Anterior cingulate cortex (tissue), 58 donors: Measurements from ENCODE around the gene TCEANC2.
A peak's percentile ranks its signal among the peaks of the same experiment; 100 is the strongest.
"Not testable (repeated sequence)": the region's sequence is repeated elsewhere in the genome, so short reads cannot be mapped to it uniquely, and the experiment has no call there.

Experiments
- DNase-seq, 58 donors: peaks; one replicate each; lab custom pipeline; 2025; lab: John Stamatoyannopoulos, UW

Gene TCEANC2

DNA sequence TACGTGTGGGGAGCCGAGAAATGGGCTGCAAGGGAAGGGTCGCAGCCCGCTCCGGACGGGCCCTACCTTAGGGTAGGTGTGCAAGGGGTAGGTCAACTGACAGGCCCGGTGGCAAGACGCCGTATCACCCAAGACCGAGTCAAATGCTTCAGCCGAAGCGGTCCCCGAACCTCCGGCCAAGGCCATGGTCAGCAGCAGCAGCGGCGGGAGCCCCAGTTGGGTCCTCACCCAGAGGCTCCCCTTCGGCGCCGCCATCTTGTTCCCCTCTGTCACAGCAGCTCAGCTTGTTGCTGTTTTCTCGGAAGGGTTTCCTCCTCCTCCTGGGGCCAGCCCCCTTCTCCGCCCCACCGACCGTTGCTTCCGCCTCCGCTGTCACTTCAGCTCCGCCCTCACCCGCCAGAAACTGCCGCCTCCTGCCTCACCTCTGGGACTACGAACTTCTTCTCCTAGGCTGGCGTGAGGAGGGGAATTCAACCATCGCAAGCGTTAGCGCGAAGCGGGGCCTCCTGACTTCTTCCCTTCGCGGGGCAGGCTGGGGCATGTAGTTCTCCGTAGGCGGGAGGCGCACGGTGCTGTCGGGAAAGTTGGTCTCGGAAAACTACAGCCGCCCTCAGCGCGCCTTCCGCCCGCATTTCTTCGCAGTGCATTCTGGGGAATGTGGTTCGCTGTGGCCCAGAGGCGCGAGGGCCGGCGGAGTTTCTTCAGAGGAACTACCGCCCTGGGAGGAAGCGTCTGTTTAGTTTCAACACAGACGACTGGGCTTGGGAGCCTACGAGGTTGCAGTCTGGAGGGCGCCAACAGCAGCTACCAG lies at the start of gene TCEANC2, which contains the start of gene TMEM59:
Gene TCEANC2 (plus strand): TSS at position 675 of the 811 bp plus-strand sequence. CDS start 815 bp downstream, outside the sequence.
Gene TMEM59 (minus strand): TSS at position 271 of the 811 bp plus-strand sequence. CDS start 16 bp downstream, at position 255.
- DNase-seq: peak; percentile 77 to 99 (median 97)

DNA sequence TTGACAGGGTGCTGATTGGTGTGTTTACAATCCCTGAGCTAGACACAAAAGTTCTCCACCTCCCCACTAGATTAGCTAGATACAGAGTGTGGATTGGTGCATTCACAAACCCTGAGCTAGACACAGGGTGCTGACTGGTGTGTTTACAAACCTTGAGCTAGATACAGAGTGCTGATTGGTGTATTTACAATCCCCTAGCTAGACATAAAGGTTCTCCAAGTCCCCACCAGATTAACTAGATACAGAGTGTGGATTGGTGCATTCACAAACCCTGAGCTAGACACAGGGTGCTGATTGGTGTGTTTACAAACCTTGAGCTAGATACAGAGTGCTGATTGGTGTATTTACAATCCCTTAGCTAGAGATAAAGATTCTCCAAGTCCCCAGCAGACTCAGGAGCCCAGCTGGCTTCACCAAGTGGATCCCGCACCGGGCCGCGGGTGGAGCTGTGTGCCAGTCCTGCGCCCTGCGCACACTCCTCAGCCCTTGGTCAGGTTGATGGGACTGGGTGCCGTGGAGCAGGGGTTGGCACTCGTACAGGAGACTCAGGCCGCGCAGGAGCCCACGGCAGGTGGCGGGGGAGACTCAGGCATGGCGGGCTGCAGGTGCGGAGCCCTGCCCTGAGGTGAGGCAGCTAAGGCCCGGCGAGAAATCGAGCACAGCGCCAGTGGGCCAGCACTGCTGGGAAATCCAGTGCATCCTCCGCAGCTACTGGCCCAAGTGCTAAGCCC lies 49.5 kb upstream of the TCEANC2 start:
- not testable (repeated sequence) for DNase-seq

DNA sequence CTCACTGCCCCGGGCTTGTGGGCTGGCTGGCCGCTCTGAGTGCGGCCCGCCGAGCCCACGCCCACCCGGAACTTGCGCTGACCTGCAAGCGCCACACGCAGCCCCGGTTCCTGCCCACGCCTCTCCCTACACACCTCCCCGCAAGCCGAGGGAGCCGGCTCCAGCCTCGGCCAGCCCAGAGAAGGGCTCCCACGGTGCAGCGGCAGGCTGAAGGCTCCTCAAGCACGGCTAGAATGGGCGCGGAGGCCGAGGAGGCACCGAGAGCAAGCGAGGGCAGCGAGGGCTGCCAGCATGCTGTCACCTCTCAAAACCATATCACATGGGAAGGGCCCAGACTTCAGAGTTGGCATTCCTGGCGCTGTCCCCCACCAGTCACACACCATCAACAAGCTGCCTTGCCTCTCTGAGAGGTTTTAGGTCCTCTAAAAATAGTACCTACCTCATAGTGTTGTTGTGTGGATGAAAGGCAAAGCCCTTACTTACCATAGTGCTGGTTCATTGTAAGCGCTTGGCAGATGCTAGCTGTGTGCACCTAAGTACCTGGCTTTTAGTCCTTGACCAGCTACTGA lies 48.8 kb upstream of the TCEANC2 start:
- no peak for DNase-seq

DNA sequence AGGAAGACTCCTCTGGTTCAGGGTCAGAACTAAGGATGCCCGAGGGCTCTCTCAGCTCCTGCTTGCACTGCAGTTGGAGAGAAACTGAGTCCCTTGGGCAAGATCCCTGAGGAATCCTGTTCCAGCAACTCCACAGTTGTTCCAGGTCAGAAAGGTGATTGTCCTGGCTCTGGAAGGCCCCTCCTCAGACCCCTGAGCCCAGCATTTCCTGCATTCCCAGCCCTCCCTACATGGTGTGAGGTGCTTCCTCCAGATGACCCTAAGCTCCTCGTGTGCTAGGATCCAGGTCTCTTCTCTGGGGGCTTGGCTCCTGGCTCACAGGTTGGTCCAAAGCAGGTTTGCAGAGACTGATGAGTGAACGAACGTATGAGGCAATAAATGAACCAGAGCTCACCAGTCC lies 46.9 kb upstream of the TCEANC2 start:
- DNase-seq: no peak

DNA sequence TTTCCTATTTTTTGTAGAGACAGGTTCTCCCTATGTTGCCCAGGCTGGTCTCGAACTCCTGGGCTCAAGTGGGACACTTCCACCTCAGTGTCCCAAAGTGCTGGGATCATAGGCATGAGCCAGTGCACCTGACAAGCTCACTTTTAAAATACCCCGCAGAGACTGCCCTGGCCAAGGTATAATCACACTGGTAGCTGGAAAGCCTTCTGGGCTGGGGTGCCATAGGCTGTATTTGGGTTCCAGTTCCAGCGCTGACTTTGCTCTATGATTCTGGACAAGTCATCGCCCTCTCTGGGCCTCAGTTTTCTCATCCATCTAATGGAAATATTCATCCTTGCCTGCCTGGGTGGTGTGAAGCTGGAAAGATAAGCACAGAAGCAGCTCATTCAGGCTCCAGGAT lies 45.8 kb upstream of the TCEANC2 start:
- no peak for DNase-seq

DNA sequence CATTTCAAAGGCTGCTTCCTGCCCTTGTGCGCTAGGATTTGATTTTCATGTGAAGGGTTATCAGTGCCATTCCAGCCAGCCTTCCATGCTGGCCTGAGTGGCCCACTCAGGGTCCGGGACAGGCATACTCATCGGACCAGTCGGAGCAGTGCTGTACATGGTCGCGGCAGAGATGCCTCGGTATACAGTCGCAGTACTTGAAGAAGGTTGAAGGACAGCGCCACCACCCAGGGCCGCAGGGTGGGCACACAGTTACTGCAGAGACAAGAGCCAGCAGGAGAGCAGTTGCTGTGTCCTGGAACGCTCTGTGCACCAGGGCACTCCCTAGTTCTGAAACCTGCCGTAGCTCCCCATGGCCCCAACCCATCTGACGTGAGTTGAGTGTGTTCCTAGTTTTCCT lies 44.5 kb upstream of the TCEANC2 start:
- no peak for DNase-seq

DNA sequence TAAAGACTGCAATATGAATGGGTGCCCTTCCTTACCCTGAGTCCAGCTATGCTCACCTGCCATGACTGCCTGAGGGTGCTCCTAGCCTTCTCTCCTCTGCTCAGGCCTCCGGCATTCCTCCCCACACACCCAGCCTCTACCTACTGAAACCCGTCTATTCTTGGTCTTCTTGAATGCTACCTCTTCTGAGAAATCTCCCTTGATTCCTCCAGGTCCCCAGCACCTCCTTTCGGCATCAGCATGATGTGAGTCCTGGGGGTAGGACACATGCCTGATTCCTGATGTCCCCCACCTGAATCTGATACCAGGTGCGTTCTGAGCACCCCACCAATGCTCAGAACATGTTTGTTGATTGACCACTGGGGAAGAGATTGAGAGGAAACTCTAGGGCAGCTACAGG lies 44.0 kb upstream of the TCEANC2 start:
- no peak for DNase-seq

DNA sequence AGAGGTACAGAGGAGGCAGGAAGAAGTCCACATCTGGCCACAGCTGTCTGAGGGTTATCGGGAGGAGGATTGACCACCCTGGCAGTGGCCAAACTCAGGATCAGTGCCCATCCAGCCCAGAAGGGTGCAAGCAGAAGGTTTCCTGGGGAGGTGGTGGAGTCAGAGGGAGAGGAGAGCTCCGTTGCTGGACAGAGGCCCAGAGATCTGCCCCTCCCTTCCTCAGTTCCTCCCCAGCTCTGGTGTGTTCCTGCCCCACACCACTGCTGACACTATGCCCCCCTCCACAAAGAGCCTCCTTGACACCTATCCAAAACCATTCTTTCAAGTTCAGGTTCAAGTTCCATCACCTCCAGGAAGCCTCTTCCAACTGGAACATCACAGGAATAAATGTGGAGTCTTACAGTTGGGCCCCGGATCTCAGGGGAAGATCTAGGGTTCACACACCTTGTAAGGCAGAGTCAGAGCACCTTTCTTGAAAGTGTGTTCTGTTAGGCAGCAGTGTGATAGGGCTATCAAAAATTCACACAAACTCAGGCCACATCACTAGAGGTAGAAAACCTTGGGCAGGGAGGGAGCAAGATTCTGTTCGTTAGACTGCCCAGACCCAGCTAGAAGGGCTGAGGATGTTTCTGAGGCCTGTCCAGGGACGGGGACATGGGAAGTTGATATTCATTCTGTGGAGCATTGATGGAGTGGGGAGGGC lies 42.8 kb upstream of the TCEANC2 start:
- no peak for DNase-seq

DNA sequence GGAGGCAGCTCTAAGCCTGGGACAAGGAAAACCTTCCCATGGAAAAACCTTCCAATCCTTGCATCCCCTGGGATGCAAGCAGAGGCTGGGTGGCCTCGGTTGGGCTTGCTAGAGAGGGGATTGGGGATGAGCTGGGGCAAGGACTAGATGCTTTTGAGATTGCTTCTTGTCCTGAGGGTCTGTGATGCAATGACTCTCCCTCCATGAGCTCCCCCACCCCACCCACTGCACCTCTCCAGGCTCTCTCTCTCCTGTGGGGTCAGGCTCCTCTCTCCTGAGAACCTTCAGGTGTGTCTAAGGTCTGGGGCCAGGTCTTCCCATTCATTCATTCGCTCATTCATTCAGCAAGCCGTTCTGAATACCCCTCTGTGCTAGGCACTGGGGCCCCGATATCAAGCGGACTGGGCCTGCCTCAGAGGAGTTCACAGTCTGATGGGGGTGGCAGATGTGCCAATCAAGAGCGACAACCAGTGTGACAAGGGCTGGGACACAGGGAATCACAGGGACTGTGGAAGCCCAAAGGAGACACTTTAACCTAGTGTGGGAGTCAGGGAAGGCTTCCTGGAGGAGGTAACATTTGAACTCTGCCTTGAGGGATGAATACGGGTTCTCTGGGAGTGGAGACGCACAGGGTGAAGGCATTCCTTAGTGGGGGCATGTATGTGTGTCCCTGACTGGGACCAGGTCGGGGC lies 41.9 kb upstream of the TCEANC2 start:
- no peak for DNase-seq

DNA sequence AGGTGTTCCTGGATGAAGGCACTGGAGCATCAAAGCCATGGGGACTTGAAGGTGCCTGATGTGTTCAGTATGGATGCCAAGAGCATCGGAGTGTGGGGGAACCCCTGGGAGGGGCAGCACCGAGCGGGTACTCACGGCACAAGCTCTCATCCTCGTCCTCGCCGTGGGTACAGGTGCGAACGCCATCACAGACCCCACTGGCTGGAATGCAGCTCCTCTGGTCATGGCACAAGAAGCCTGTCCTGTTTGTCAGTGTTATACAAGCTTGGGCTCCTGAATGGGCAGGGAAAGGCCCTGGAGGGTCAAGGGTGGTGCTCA lies 41.4 kb upstream of the TCEANC2 start:
- no peak for DNase-seq

DNA sequence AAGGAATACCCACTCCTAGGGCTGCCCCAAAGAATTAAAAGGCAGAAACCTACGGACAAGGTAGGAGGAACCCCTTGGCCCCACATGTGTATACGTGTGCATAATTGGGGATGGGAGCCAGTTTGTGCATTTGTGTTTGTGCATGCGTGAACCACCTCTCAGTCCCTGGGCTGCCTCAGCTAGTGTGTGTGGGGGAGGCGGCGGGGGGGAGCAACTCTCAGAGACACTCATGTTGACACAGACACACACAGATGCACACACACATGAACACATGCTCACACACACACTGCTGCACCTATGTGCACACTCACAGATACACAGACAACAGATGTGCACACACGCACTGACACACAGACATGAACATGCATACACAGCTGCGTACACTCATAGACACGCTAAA lies 40.5 kb upstream of the TCEANC2 start:
- DNase-seq: no peak

DNA sequence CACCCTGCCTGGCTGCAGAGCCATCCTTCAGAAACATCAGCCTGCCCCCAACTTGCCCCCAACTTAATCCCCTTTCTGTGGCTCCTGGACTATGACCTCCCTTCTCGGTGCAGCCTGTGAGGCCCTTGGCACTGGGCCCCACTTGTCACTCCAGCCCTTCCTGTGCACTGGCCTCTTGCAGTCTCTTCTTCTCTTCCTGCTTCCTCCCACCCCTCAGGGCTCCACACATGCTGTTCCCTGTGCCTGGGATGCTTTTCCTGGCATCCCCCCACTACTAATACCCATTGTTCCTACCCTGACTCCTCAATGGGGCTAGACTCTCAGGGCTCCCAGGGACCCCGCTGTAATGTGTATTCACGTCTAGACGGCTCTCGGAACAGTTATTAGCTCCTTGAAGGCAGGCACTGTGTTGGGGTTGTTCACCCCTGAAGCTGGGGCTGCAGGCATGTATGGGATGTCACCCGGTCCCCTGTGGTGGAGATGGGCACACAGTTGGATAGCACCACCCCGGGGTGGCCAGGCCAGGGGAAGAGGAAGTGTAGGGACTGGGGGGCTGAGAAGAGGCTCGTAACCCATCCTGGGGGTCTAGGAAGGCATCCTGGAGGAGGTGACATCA lies 39.9 kb upstream of the TCEANC2 start:
- DNase-seq: no peak

DNA sequence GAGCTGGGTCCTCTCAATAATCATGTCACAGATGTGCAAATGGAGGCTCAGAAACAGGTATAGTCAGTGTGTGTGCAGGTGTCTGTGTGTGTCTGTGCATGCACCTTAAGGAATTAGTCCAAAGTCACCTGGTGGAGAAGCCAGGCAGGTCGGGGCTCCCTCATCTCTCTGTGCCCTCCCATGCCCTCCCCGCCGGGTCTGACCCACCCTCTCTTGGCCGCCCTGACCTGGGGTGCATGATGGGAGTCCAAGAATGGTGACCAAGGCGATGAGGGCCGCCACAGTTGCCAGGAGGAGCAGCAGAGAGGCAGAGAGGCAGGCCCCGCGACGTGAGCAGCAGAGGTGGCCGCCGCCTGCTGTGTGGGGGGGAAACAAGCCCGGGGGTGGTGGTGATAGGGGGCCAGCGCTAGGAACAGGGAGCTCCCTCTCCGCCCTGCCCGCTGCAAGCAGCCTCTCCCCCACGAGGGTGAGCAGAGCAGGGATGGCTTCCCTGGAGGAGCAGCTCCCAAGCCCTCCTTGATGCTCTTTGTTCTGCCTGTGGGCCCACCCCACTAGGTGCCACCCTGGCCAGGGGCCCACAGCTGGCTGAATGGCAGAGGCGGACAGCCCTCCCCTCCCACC lies 39.3 kb upstream of the TCEANC2 start:
- no peak for DNase-seq

DNA sequence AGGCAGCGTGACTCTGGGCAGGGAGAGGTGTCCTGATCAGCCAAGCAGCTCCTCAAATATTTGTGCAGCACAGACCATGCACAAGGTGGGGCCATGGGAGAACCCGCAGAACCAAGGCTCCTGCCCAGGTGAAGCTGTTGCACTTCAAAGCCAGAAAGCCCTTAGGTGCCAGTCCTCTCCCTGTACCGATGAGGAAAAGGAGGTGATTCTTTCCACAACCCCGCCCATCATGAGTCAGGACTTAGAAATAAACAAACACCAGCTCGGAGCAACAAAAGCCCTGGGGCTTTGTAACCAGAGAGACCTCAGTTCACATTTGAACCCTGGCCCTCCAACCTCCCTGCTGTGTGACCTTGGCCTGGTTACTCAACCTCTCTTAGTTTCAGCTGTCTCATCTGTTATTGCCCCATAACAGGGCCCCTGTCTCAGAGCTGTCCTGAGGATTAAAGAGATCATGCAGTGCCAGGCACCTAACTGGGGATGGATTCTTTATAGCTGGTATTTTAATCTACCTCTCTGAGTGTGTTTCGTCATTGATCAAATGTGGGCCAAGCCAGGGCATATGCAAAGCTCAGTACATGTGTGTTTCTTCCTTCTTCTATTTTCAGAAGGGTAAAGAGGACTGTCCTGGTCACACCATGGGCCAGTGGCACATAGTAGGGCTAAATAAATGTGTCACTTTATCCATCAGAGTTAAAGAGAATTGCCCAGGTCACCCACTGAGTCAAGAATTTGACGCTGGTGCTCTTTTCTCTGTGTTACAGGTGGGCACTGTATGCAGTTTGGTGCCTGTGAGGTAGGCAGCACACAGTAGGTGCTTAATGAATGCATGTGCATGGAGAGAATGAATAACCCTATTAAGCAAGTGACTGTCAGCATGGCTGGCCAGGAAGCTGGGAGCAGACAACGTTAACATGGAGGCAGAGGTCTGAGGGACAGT lies 36.8 kb upstream of the TCEANC2 start:
- no peak for DNase-seq

DNA sequence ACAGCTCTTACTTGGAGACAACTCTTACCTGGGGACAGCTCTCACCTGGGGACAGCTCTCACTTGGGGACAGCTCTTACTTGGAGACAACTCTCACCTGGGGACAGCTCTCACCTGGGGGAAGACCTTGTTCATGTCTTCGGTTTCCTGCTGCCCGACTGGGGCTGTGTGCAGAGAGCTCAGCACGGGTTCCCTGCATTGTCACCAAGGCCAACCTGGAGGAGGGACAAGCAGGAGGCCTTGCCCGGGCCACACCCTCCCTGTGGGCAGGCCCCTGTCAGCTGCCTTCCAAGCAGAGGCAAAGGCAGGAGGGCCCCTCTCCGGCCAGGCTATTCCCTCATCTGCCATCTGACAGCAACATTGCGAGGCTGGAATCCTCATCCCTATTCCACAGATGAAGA lies 35.4 kb upstream of the TCEANC2 start, which contains the start of gene LDLRAD1:
Gene LDLRAD1 (minus strand): TSS at position 208 of the 400 bp plus-strand sequence. CDS start 74 bp downstream, at position 134.
- DNase-seq: no peak

DNA sequence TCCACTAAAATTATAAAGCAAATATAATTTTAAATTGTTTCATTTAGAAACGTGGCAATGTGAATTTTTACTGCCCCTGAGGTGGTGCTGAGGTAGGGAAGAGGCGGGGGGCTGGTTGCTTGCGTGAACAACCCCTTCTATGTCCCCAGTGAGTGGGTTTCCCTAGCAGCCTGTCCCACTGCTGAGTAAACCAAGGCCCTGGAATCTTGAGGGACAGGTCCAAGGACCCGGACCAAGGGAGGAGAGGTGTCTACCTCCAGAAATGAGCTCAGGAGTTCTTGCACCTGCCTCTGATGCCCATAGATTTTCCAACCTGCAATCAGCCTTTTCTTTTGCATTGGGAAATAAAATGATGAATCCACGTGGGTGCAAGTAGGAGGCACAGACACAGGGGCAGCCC lies 34.8 kb upstream of the TCEANC2 start:
- no peak for DNase-seq

DNA sequence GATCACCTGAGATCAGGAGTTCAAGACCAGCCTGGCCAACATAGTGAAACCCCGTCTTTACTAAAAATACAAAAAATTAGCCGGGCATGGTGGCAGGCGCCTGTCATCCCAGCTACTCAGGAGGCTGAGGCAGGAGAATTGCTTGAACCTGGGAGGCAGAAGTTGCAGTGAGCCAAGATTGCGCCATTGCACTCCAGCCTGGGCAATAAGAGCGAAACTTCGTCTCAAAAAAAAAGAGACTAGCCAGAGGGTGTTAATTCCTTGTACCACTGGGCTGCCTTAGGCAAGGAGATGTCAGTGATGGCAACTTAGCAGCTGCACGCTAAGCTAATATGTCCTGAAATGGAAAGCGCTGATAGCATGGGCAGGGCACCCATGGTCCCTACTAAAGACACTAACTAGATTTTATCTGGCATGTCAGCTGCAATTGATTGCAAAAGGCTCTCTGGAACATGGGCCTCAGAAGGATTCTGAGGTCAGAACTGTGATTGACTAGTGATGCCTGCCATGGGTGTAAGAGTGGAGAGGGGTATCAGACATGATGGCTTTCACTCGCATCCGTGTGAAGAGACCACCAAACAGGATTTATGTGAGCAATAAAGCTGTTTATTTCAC lies 33.7 kb upstream of the TCEANC2 start:
- not testable (repeated sequence) for DNase-seq

DNA sequence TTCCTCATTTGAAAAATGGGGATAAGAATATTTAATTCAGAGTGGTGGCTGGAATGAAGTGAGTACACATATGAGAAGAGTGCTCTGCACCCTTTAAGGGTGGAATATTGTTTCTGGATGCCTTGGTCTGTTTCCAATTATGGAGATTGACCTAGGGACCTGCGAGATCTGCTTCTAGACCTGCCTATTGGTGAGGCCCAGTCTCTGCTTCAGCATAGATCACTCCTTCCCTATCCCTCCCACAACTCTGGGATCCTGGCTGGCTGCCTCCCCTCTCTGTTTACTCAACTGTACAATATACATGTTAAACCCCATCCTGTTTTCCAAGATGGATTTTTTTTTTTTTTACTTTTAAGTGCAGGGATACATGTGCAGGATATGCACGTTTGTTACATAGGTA lies 29.1 kb upstream of the TCEANC2 start:
- no peak for DNase-seq
